HL-60 (cell line): Measurements from ENCODE around the gene C11orf97.

Experiments
- POLR2AphosphoS5 ChIP-seq: IDR thresholded peaks from 2 replicates; pipeline ENCODE4 v1.6.1; 2012; ENCODE audit warnings: low read depth
- TF ChIP-seq, protein P1 (sequence below): IDR thresholded peaks from one replicate; pipeline ENCODE4 v1.5.1; 2011; ENCODE audit warnings: low read length, control low read depth, inconsistent platforms; ENCODE audit not compliant: insufficient read depth
- TF ChIP-seq, protein P2 (sequence below): IDR thresholded peaks from 2 replicates; pipeline ENCODE4 v1.6.1; 2012; ENCODE audit warnings: low read depth; ENCODE audit not compliant: insufficient replicate concordance

DNA sequence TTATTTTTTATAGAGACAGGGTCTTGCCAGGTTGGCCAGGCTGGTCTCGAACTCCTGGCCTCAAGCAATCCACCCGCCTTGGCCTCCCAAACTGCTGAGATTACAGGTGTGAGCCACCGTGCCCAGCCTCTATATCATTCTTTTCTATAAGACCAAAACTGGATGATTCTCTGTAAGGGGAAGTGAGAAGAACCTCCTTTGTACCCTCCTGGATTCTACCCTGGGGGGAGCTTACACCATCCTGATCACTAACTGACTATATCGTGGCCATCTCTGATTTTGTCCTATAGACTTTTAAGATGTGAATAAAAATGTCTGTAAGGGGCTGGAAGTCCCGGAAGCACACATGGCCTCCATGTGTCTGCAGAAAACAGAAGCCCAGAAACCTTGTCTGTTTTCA, 64.0 kb downstream of the C11orf97 start:
- TF ChIP-seq, protein P1, sequence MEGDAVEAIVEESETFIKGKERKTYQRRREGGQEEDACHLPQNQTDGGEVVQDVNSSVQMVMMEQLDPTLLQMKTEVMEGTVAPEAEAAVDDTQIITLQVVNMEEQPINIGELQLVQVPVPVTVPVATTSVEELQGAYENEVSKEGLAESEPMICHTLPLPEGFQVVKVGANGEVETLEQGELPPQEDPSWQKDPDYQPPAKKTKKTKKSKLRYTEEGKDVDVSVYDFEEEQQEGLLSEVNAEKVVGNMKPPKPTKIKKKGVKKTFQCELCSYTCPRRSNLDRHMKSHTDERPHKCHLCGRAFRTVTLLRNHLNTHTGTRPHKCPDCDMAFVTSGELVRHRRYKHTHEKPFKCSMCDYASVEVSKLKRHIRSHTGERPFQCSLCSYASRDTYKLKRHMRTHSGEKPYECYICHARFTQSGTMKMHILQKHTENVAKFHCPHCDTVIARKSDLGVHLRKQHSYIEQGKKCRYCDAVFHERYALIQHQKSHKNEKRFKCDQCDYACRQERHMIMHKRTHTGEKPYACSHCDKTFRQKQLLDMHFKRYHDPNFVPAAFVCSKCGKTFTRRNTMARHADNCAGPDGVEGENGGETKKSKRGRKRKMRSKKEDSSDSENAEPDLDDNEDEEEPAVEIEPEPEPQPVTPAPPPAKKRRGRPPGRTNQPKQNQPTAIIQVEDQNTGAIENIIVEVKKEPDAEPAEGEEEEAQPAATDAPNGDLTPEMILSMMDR, result no peak
- TF ChIP-seq POLR2AphosphoS5, result no peak
- TF ChIP-seq, protein P2, sequence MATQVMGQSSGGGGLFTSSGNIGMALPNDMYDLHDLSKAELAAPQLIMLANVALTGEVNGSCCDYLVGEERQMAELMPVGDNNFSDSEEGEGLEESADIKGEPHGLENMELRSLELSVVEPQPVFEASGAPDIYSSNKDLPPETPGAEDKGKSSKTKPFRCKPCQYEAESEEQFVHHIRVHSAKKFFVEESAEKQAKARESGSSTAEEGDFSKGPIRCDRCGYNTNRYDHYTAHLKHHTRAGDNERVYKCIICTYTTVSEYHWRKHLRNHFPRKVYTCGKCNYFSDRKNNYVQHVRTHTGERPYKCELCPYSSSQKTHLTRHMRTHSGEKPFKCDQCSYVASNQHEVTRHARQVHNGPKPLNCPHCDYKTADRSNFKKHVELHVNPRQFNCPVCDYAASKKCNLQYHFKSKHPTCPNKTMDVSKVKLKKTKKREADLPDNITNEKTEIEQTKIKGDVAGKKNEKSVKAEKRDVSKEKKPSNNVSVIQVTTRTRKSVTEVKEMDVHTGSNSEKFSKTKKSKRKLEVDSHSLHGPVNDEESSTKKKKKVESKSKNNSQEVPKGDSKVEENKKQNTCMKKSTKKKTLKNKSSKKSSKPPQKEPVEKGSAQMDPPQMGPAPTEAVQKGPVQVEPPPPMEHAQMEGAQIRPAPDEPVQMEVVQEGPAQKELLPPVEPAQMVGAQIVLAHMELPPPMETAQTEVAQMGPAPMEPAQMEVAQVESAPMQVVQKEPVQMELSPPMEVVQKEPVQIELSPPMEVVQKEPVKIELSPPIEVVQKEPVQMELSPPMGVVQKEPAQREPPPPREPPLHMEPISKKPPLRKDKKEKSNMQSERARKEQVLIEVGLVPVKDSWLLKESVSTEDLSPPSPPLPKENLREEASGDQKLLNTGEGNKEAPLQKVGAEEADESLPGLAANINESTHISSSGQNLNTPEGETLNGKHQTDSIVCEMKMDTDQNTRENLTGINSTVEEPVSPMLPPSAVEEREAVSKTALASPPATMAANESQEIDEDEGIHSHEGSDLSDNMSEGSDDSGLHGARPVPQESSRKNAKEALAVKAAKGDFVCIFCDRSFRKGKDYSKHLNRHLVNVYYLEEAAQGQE, result no peak
